ENCODE results near the gene SLC35G6.

Gene SLC35G6

DNA sequence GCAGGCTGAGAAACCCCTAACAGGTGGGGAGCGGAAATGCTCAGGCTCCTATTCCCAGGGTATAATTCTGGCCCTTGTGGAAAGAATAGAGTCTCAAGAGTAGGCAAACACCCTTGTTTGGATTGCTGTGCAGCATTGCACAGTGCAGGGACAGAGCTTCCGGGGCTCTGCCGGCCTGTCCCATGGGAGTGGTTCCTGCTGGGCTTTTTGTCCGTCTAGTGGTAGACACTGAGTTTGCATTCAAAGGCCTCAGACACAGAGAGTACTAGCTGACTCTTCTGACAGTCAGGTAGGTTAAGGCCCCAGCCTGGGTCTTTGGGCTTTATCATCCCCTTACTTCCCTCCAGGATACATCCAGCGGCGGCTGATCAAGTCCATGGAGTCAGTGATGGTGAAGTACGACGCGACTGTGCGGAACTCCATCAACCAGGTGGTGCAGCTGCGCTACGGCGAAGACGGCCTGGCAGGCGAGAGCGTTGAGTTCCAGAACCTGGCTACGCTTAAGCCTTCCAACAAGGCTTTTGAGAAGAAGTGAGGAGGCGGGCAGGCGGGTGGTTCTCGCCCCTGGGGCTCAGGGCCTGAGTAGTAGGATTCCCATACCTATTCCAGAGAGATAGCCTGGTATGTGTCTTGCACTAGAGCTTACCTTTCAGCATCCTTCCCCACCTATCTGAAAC lies 21.1 kb downstream of the SLC35G6 start:
- DNase-seq (ENCODE audit: low read depth in 2 of 2), result no peak

DNA sequence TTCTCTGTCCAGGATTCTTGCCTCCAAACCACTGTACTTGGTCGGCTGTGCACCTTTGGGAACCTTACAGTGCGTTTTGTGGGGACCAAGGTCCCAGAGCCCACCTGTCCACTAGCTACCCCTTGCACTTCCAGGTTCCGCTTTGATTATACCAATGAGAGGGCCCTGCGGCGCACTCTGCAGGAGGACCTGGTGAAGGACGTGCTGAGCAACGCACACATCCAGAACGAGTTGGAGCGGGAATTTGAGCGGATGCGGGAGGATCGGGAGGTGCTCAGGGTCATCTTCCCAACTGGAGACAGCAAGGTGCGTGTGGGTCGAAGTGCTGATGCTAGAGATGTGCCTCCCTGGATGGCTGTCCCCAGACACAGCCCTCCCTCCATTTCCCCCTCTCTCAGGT lies 21.7 kb downstream of the SLC35G6 start:
- no peak for DNase-seq (ENCODE audit: low read depth in 2 of 2)

DNA sequence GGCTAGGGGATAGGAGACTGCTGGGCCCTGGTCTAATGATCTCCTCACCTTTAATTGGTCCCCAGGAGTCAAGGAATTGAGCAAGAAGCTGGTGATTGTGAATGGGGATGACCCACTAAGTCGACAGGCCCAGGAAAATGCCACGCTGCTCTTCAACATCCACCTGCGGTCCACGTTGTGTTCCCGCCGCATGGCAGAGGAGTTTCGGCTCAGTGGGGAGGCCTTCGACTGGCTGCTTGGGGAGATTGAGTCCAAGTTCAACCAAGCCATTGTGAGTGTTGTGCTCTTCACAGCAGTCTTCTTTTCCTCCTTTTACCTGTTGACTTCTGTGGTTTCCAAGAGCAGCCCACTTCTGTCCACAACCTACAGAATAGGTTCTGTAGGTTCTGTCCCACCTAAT lies 22.3 kb downstream of the SLC35G6 start:
- no peak for DNase-seq (ENCODE audit: low read depth in 2 of 2)

DNA sequence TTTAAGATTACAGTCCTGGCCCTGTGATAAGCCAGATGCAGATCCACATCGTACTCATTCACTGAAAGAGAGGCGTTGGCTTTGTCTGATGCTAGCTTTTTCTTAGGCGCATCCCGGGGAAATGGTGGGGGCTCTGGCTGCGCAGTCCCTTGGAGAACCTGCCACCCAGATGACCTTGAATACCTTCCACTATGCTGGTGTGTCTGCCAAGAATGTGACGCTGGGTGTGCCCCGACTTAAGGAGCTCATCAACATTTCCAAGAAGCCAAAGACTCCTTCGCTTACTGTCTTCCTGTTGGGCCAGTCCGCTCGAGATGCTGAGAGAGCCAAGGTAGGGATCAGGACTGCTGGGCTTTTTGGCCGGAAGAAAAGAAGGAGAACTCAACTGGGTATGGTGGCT lies 26.9 kb downstream of the SLC35G6 start:
- DNase-seq (ENCODE audit: low read depth in 2 of 2), result no peak

DNA sequence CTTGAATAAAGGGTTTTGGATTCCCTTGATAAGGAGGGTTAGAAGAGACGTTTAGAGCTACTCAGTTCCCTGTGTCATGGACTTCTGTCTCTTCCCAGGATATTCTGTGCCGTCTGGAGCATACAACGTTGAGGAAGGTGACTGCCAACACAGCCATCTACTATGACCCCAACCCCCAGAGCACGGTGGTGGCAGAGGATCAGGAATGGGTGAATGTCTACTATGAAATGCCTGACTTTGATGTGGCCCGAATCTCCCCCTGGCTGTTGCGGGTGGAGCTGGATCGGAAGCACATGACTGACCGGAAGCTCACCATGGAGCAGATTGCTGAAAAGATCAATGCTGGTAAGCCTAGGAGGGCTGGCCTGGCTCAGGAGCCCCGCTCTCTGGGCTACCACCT lies 27.6 kb downstream of the SLC35G6 start:
- no peak for DNase-seq (ENCODE audit: low read depth in 2 of 2)

DNA sequence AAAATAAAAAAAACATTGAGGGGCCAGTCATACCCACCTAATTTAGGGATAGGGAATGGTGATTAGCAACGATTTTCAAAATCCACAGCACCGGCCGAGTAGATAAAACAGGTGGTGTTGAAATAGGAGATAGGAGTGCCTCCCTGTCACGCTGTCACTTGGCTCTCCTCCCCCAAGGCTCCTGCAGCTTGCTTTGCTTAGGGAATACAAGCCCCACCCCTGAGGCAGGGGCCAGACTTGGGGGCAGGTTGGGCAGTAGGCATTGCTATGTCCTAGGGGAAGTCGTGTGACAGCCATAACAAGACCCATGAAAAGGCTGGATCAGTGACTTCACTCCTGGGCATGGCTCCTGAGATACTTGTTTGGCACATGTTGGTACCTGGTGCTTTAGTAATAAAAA lies 28.7 kb downstream of the SLC35G6 start:
- no peak for DNase-seq (ENCODE audit: low read depth in 2 of 2)

DNA sequence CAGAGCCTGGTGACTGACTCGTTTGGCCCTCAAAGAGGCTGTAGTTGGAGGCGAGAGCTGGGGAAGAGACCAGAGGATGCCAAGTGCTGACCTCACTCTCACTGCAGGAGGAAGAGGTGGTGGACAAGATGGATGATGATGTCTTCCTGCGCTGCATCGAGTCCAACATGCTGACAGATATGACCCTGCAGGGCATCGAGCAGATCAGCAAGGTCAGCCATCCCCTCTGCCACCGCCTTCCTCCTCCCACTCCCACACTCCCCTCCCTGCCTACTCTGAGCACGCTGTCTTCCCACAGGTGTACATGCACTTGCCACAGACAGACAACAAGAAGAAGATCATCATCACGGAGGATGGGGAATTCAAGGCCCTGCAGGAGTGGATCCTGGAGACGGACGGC lies 29.9 kb downstream of the SLC35G6 start:
- no peak for DNase-seq (ENCODE audit: low read depth in 2 of 2)

DNA sequence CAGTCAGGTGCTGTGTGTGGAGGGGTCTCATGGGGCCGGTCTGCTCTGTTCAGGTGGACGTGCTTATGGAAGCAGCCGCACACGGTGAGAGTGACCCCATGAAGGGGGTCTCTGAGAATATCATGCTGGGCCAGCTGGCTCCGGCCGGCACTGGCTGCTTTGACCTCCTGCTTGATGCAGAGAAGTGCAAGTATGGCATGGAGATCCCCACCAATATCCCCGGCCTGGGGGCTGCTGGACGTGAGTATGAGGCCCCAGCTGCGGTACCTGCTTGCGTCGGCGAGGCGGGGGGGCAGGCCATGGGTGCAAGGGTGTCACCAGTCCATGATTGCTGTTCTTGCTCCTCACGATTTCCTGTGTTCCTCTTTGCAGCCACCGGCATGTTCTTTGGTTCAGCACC lies 30.9 kb downstream of the SLC35G6 start:
- DNase-seq (ENCODE audit: low read depth in 2 of 2), result no peak

DNA sequence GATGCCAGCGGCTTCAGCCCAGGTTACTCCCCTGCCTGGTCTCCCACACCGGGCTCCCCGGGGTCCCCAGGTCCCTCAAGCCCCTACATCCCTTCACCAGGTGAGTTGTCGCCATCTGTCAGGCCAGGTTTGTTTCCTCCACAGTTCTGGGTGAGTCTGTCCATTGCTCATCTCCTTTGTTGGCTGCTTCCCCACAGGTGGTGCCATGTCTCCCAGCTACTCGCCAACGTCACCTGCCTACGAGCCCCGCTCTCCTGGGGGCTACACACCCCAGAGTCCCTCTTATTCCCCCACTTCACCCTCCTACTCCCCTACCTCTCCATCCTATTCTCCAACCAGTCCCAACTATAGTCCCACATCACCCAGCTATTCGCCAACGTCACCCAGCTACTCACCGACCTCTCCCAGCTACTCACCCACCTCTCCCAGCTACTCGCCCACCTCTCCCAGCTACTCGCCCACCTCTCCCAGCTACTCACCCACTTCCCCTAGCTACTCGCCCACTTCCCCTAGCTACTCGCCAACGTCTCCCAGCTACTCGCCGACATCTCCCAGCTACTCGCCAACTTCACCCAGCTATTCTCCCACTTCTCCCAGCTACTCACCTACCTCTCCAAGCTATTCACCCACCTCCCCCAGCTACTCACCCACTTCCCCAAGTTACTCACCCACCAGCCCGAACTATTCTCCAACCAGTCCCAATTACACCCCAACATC lies 31.7 kb downstream of the SLC35G6 start:
- DNase-seq (ENCODE audit: low read depth in 2 of 2), result no peak

DNA sequence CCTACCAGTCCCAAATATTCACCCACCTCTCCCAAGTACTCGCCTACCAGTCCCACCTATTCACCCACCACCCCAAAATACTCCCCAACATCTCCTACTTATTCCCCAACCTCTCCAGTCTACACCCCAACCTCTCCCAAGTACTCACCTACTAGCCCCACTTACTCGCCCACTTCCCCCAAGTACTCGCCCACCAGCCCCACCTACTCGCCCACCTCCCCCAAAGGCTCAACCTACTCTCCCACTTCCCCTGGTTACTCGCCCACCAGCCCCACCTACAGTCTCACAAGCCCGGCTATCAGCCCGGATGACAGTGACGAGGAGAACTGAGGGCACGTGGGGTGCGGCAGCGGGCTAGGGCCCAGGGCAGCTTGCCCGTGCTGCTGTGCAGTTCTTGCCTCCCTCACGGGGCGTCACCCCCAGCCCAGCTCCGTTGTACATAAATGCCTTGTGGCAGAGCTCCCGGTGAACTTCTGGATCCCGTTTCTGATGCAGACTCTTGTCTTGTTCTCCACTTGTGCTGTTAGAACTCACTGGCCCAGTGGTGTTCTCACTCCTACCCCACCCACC lies 32.7 kb downstream of the SLC35G6 start:
- no peak for DNase-seq (ENCODE audit: low read depth in 2 of 2)

DNA sequence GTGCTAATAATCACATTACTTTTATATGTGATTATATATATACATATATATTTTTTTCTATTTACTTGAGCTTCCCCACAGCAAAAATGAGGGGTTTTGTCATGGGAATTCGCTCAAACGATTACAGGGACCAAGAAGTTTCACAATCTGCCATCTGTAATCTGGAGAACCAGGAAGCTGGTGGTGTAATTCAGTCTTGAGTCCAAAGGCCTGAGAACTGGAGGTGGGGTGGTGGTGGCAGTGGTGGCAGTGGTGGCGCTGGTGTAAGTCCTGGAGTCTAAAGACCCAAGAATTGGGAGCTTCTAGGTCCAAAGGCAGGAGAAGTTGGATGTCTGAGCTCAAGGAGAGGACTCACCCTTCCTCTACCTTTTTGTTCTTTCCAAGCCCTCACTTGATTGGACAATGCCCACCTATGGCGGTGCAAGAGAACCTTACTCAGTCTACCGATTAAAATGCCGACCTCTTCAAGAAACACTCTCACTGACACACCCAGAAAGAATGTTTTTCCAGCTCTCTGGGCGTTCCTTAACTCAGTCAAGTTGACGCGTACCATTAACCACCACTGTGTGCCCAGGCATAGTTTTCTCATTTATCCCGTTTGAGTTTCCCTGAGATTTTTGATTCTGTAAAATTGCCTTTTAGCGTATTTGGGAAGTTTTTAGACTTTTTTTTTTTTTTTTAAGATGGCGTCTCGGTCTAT lies 34.8 kb downstream of the SLC35G6 start:
- DNase-seq (ENCODE audit: low read depth in 2 of 2), result no peak

DNA sequence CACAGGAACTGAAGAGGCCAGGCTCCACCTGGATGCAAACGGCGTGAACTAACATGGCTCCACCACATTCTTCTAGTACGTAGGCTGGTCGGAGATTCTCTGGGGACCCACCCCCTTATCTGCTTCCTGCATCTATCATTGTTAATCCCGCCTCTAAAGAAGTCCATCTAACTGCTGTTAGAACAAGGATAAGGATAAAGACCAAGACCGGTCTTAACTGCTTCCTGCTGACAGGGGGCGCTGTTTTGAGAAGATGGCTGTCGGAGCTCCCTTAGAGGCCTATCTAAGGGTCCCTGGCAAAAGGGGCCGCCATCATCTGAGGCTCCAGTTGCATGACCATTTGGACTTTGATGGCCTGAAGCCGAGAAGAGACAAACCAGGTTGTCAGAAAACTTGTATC lies 41.8 kb downstream of the SLC35G6 start:
- peak in 1 of 2 donors; percentile 15 for DNase-seq (ENCODE audit: low read depth in 2 of 2)

DNA sequence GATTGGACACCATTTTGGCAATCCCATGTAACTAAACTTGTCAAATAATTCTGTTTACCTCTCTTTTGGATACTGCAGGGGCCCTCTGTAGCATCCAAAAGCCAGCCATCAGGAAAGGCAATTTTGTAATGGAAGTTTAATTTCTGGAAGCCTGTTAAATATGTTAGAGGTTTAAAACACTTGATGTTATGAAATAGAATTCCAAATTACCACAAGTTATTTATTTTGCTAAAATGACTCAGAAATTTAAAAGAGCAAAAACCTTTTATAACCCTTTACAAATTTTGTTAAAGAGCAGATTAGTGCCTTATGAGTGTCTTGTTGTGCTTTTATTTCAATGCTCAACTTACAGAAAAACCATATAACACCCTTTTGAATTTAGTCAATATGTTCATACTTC lies 47.6 kb downstream of the SLC35G6 start:
- no peak for DNase-seq (ENCODE audit: low read depth in 2 of 2)

DNA sequence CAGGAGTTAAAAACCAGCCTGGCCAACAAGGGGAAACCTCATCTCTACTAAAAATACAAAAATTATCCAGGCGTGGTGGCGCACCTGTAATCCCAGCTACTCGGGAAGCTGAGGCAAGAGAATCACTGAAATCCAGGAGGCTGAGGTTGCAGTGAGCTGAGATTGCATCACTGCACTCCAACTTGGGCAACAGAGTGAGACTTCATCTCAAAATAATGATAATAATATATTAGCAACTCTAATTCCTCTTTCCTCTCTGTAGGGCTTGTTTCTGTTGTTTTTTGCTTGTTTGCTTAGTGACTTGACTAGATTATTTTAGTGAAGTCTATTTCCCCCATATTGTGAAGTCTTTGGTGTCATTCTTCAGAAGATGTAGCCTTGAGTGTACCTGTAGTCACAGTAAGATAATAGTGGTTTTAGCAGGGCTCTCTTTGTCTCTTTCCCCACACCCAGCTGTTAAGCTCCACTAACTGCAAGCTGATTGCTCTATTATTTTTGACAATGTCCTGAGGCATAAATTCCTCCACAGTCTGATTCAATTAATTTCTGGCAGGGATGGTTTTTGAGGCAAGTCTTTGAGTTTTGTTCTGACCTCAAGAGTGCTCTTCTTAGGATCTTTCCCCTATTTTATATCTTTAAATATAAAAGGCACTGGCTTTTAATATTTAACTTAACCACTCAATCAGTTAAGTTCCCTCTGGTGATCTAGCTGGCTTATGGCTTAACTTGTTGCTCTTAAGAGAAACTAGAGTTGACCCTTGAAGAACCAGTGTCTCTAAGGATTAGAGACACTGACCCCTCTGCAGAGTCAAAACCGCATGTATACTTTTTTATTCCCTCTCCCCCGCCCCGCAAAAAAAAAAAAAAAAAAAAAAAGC lies 49.0 kb downstream of the SLC35G6 start:
- no peak for DNase-seq (ENCODE audit: low read depth in 2 of 2)
